DOHH2 (cell line): ENCODE data around the gene FAM20C.

Experiments used
- H3F3A ChIP-seq: fragments of 200-600 bp; sonication (generic), shearing (Covaris generic); 2 replicates; pipeline ENCODE4 v1.6.0; 2016; ENCODE audit warnings: antibody characterized with exemption, mild to moderate bottlenecking; ENCODE audit not compliant: control insufficient read depth, insufficient read depth
- H3K27ac ChIP-seq: fragments of 200-600 bp; sonication (generic); 2 replicates; pipeline ENCODE4 v1.5.1; 2014; ENCODE audit warnings: low read depth, mild to moderate bottlenecking, low read length, moderate library complexity
- H3K27me3 ChIP-seq: fragments of 200-600 bp; sonication (generic); 2 replicates; pipeline ENCODE4 v1.6.1; 2014; ENCODE audit warnings: mild to moderate bottlenecking, low read length, mixed read lengths; ENCODE audit not compliant: control insufficient read depth
- H3K36me3 ChIP-seq: fragments of 200-600 bp; sonication (generic); 2 replicates; pipeline ENCODE4 v1.6.1; 2014; ENCODE audit warnings: mild to moderate bottlenecking, low read length, moderate library complexity, mixed read lengths; ENCODE audit not compliant: control insufficient read depth
- H3K4me1 ChIP-seq: fragments of 200-600 bp; sonication (generic); 2 replicates; pipeline ENCODE4 v1.6.1; 2014; ENCODE audit warnings: mild to moderate bottlenecking, low read length, mixed read lengths; ENCODE audit not compliant: control insufficient read depth
- H3K4me2 ChIP-seq: fragments of 200-600 bp; sonication (generic); 2 replicates; pipeline ENCODE4 v1.6.0; 2014; ENCODE audit warnings: mild to moderate bottlenecking, low read length, moderate library complexity
- H3K4me3 ChIP-seq: fragments of 200-600 bp; sonication (generic); 2 replicates; pipeline ENCODE4 v1.5.1; 2014; ENCODE audit warnings: mild to moderate bottlenecking, low read length, mixed read lengths
- H3K79me2 ChIP-seq: fragments of 200-600 bp; sonication (generic); 2 replicates; pipeline ENCODE4 v1.6.1; 2014; ENCODE audit warnings: mild to moderate bottlenecking, low read length, mixed read lengths; ENCODE audit not compliant: control insufficient read depth
- H3K9me2 ChIP-seq: fragments of 200-600 bp; sonication (generic); replicated peaks from 2 replicates; pipeline ENCODE4 v1.6.1; 2014; ENCODE audit warnings: mild to moderate bottlenecking, low read length, mixed read lengths; ENCODE audit not compliant: control insufficient read depth
- H3K9me3 ChIP-seq: fragments of 200-600 bp; sonication (generic); 2 replicates; pipeline ENCODE4 v1.6.1; 2014; ENCODE audit warnings: antibody characterized with exemption, low read length, mixed read lengths; ENCODE audit not compliant: control insufficient read depth, insufficient read depth
- H4K20me1 ChIP-seq: fragments of 200-600 bp; sonication (generic); 2 replicates; pipeline ENCODE4 v1.6.0; 2014; ENCODE audit warnings: low read depth, mild to moderate bottlenecking, antibody characterized with exemption, low read length, moderate library complexity; ENCODE audit not compliant: control insufficient read depth, insufficient read depth
- CTCF ChIP-seq: fragments of 200-600 bp; sonication (generic); IDR thresholded peaks from one replicate; pipeline ENCODE4 v1.5.1; 2014; ENCODE audit warnings: antibody characterized with exemption, mild to moderate bottlenecking, low read depth, low read length; ENCODE audit not compliant: poor library complexity, severe bottlenecking
- EZH2phosphoT487 ChIP-seq: fragments of 200-600 bp; sonication (generic); IDR thresholded peaks from 2 replicates; pipeline ENCODE4 v1.6.1; 2017; ENCODE audit warnings: borderline replicate concordance, mild to moderate bottlenecking, antibody characterized with exemption, low read length, moderate library complexity, mixed read lengths

The FAM20C gene

GRCh38 chr7:226281-226895, 34.0 kb downstream of the FAM20C start:
- peaks cover 57% of the 10 kb centered on the region; the same call in 1 of the 2 replicates for H3K9me3 ChIP-seq
- TF ChIP-seq CTCF (no peak), EZH2phosphoT487 (no peak)
- H3K79me2 ChIP-seq = no peaks in the 10 kb centered on the region
- H3K4me2 ChIP-seq = no peak overlapping the region
- H3K27ac ChIP-seq = no peak overlapping the region
- no peaks in the 10 kb centered on the region for H3F3A ChIP-seq
- H3K4me3 ChIP-seq = no peak overlapping the region
- H3K9me2 ChIP-seq = no peaks in the 10 kb centered on the region
- no peaks in the 10 kb centered on the region for H4K20me1 ChIP-seq
- H3K27me3 ChIP-seq = no peaks in the 10 kb centered on the region
- no peaks in the 10 kb centered on the region for H3K4me1 ChIP-seq
- H3K36me3 ChIP-seq = no peaks in the 10 kb centered on the region

DNA sequence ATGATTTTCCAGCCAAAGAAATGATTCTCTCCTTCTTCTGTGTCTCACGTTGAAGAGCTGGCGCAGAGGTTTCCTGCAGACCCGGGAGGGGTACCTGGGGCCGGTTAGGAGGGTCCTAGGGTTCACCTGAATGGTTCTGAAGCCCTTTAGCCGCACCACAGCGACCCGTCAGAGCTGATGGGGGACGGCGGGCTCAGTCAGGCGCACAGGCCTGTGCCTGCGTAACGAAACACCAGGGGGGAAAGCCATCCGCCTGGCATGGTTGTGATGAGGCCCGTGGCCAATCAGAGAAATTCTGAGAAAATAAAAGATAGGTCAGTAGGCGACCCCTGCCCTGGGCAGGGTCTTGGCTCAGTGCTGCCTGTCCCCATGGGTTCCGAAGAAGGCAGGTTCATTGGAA, 35.6 kb downstream of the FAM20C start:
- H3F3A ChIP-seq = no peaks in the 10 kb centered on the region
- TF ChIP-seq CTCF (no peak), EZH2phosphoT487 (no peak)
- H3K36me3 ChIP-seq = no peaks in the 10 kb centered on the region
- H3K4me3 ChIP-seq = no peak overlapping the region
- H3K27ac ChIP-seq = no peak overlapping the region
- peaks cover 67% of the 10 kb centered on the region; the same call in 1 of the 2 replicates for H3K9me3 ChIP-seq
- H3K27me3 ChIP-seq = no peaks in the 10 kb centered on the region
- no peaks in the 10 kb centered on the region for H3K4me1 ChIP-seq
- no peaks in the 10 kb centered on the region for H3K9me2 ChIP-seq
- no peaks in the 10 kb centered on the region for H4K20me1 ChIP-seq
- no peak overlapping the region for H3K4me2 ChIP-seq
- H3K79me2 ChIP-seq = no peaks in the 10 kb centered on the region

DNA sequence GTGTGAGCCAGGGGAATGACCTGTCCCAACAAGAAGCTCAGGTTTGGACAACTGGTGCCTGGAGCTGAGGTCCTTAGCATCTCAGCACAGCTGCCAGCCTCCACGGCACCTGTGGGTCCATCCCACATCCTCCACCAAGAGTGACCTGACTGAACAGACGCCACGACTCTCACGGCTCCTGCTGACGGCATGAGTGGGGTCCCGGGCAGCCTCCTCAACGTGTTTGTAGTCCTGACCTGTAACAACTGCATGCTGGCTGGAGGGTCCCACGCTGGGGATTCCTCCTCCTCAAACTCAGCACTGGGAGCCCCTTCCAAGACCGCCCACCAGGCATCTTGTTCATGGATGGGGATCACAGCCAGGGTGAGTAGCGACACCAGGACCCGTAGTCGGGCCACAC, 36.2 kb downstream of the FAM20C start:
- Histone ChIP-seq H3K4me3 (no peak overlapping the region), H3F3A (no peaks in the 10 kb centered on the region), H3K9me2 (no peaks in the 10 kb centered on the region), H3K9me3 (peaks cover 67% of the 10 kb centered on the region; the same call in 1 of the 2 replicates), H3K36me3 (no peaks in the 10 kb centered on the region), H3K4me1 (no peaks in the 10 kb centered on the region), H4K20me1 (no peaks in the 10 kb centered on the region), H3K4me2 (no peak overlapping the region), H3K79me2 (no peaks in the 10 kb centered on the region), H3K27ac (no peak overlapping the region), H3K27me3 (no peaks in the 10 kb centered on the region)
- TF ChIP-seq CTCF (no peak), EZH2phosphoT487 (no peak)
